ENCODE measurements around the gene NEMP1. TPM values are rescaled to one million over a fixed set of nuclear protein-coding genes. Genes with fewer than 3 reads are reported as not detected.

Gene NEMP1
- 10 to 100 TPM; 10.6 to 14.3 TPM for total RNA-seq
- 1 to 10 TPM; 3.7 to 4.8 TPM for polyA plus RNA-seq
- long read RNA-seq, donor 1, full-length matches to known transcripts: 3 of 3 reads
- long read RNA-seq, donor 1, partial matches to known transcripts: 0 of 3 reads
- long read RNA-seq, donor 1, other reads (novel, unspliced or antisense): 0 of 3 reads
- long read RNA-seq, donor 2: 0 reads
- long read RNA-seq, donor 3, full-length matches to known transcripts: 1 of 1 reads
- long read RNA-seq, donor 3, partial matches to known transcripts: 0 of 1 reads
- long read RNA-seq, donor 3, other reads (novel, unspliced or antisense): 0 of 1 reads
- long read RNA-seq, donor 4, full-length matches to known transcripts: 2 of 2 reads
- long read RNA-seq, donor 4, partial matches to known transcripts: 0 of 2 reads
- long read RNA-seq, donor 4, other reads (novel, unspliced or antisense): 0 of 2 reads
- long read RNA-seq, donor 5: 0 reads

- H3K27ac ChIP-seq (ENCODE audit: low read depth in 1 of 2, low read length in 1 of 2): peak within 1 kb of the TSS; percentile 33 to 82
- 0 to 1% methylated on average over 39 of the region's 39 CpGs for WGBS, 2 donors
- DNase-seq (peak; percentile 99 to 100 (median 100)), ATAC-seq (ENCODE audit: insufficient read depth, low FRiP score) (peak; percentile 99)
- peak within 1 kb of the TSS; percentile 17 to 83 for H3K9ac ChIP-seq (ENCODE audit: insufficient read depth in 1 of 2, low read length in 2 of 2)
- no peaks in the 10 kb centered on the region for H3K9me3 ChIP-seq (ENCODE audit: control insufficient read depth in 4 of 4, insufficient read depth in 3 of 4, low read length in 3 of 4)
- H3K4me1 ChIP-seq (ENCODE audit: control insufficient read depth in 5 of 5, insufficient read depth in 5 of 5, low read length in 5 of 5): peaks cover 0 to 15% (median 6%) of the 10 kb centered on the region in 5 donors
- H3K4me3 ChIP-seq: peak within 1 kb of the TSS; percentile 64
- TF ChIP-seq CTCF (IDR thresholded peaks at IDR 0.05; ENCODE audit: control extremely low read depth, extremely low read depth): no peak
- peaks cover 0 to 3% (median 2%) of the 10 kb centered on the region in 4 donors for H3K36me3 ChIP-seq (ENCODE audit: control insufficient read depth in 4 of 4, insufficient read depth in 4 of 4, low read length in 4 of 4)
- no peaks in the 10 kb centered on the region for H3K27me3 ChIP-seq (ENCODE audit: control insufficient read depth in 3 of 3, insufficient read depth in 3 of 3, low read length in 2 of 3)
These were observed at the start of gene NEMP1 for GRCh38 chr12:57078519-57079404. TSS of gene NEMP1 (minus strand) at chr12:57078791. CDS start at chr12:57078745, 46 bp downstream.

GRCh38 chr12:57127726-57128518, 49.3 kb upstream of the NEMP1 start, which contains the start of gene LRP1:
TSS of gene LRP1 (plus strand) at chr12:57128483. CDS start at chr12:57128965, 482 bp downstream.
- Histone ChIP-seq H3K9ac (ENCODE audit: insufficient read depth in 1 of 2, low read length in 2 of 2) (peak within 1 kb of the TSS; percentile 40 to 71), H3K4me3 (peak within 1 kb of the TSS; percentile 75), H3K4me1 (ENCODE audit: control insufficient read depth in 5 of 5, insufficient read depth in 5 of 5, low read length in 5 of 5) (peaks cover 0 to 42% (median 19%) of the 10 kb centered on the region in 5 donors), H3K27ac (ENCODE audit: low read depth in 1 of 2, low read length in 1 of 2) (peak within 1 kb of the TSS; percentile 94 to 98), H3K36me3 (ENCODE audit: control insufficient read depth in 4 of 4, insufficient read depth in 4 of 4, low read length in 4 of 4) (peaks cover 0 to 8% (median 0%) of the 10 kb centered on the region in 4 donors), H3K27me3 (ENCODE audit: control insufficient read depth in 3 of 3, insufficient read depth in 3 of 3, low read length in 2 of 3) (no peaks in the 10 kb centered on the region), H3K9me3 (ENCODE audit: control insufficient read depth in 4 of 4, insufficient read depth in 3 of 4, low read length in 3 of 4) (no peaks in the 10 kb centered on the region)
- TF ChIP-seq CTCF (IDR thresholded peaks at IDR 0.05; ENCODE audit: control extremely low read depth, extremely low read depth): no peak
- 0% methylated on average over 51 to 57 of the region's 57 CpGs for WGBS, 2 donors
- DNase-seq: peak; percentile 91 to 95 (median 92)
- ATAC-seq (ENCODE audit: insufficient read depth, low FRiP score): peak; percentile 52

GRCh38 chr12:57127101-57127725, 48.6 kb upstream of the NEMP1 start:
- H3K27me3 ChIP-seq (ENCODE audit: control insufficient read depth in 3 of 3, insufficient read depth in 3 of 3, low read length in 2 of 3): no peaks in the 10 kb centered on the region
- peak overlapping the region; percentile 75 for H3K4me3 ChIP-seq
- no peaks in the 10 kb centered on the region for H3K9me3 ChIP-seq (ENCODE audit: control insufficient read depth in 4 of 4, insufficient read depth in 3 of 4, low read length in 3 of 4)
- TF ChIP-seq CTCF (IDR thresholded peaks at IDR 0.05; ENCODE audit: control extremely low read depth, extremely low read depth): peak; percentile 6
- peak overlapping the region in 1 of 2 donors; percentile 10 for H3K9ac ChIP-seq (ENCODE audit: insufficient read depth in 1 of 2, low read length in 2 of 2)
- peaks cover 0 to 6% (median 0%) of the 10 kb centered on the region in 4 donors for H3K36me3 ChIP-seq (ENCODE audit: control insufficient read depth in 4 of 4, insufficient read depth in 4 of 4, low read length in 4 of 4)
- DNase-seq (peak; percentile 61 to 73 (median 63)), ATAC-seq (ENCODE audit: insufficient read depth, low FRiP score) (peak; percentile 47)
- peaks cover 0 to 35% (median 13%) of the 10 kb centered on the region in 5 donors for H3K4me1 ChIP-seq (ENCODE audit: control insufficient read depth in 5 of 5, insufficient read depth in 5 of 5, low read length in 5 of 5)
- 5 to 7% methylated on average over 24 to 26 of the region's 26 CpGs for WGBS, 2 donors
- H3K27ac ChIP-seq (ENCODE audit: low read depth in 1 of 2, low read length in 1 of 2): peak overlapping the region; percentile 82 to 98

All from lung (tissue), 16 donors.